ENCODE results near the gene CPS1. TPM values are rescaled to one million over a fixed set of nuclear protein-coding genes. Genes with fewer than 3 reads are reported as not detected.

CPS1 gene
- total RNA-seq, 1 experiment from 2014 or later = 14.2 TPM

DNA sequence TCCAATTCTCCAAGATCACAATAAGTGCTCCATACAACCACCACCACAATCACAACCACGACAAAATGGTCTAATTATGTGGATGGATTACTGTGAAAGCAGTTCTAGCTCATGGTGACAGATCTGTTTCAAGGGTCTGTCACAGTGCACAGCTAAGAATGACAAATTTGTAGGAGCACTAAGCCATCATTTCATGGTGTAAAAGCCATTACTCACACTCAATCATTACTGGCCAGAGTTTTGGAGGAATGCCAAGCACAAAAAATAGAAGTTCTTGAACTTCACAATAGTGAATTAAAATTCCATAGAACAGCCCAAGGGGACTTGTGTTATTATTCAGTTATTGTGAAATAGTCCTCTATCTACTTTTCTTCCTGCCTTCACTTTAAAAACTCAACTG lies 2.3 kb downstream of the CPS1 start:
- H3K79me2 ChIP-seq (ENCODE audit: insufficient read depth, low read length) = no peaks in the 10 kb centered on the region
- no peak overlapping the region for H2BK20ac ChIP-seq (ENCODE audit: low read depth, low read length, poor library complexity, severe bottlenecking)
- H2BK5ac ChIP-seq (ENCODE audit: insufficient read length, low read length) = no peak overlapping the region
- H3K36me3 Mint-ChIP-seq (ENCODE audit: insufficient read depth in 1 of 3, low read depth in 3 of 3) = no peaks in the 10 kb centered on the region
- H3K4me2 ChIP-seq (ENCODE audit: insufficient read depth, insufficient read length, low read length) = no peak overlapping the region
- no peak overlapping the region for H3K14ac ChIP-seq (ENCODE audit: insufficient read depth, low read length)
- H3K4me1 Mint-ChIP-seq = peaks cover 22 to 24% of the 10 kb centered on the region in 2 experiments
- H4K5ac ChIP-seq (ENCODE audit: insufficient read length, low read depth, low read length) = no peak overlapping the region
- no peak overlapping the region for H3T11ph ChIP-seq (ENCODE audit: low read length)
- H3K9ac ChIP-seq (ENCODE audit: extremely low read depth, insufficient read length, low read length) = no peak overlapping the region
- WGBS (ENCODE audit: extremely low coverage, insufficient read length, low lambda C conversion rate) = no CpG with 5 or more reads among the region's 1 CpG
- H3K23ac ChIP-seq (ENCODE audit: insufficient read length, low read depth, low read length) = no peak overlapping the region
- no peak overlapping the region for H3K4ac ChIP-seq (ENCODE audit: low read depth, low read length)
- no peak overlapping the region for H2BK15ac ChIP-seq (ENCODE audit: low read depth, low read length)
- H2BK12ac ChIP-seq (ENCODE audit: insufficient read length, low read depth, low read length) = no peak overlapping the region
- H2AFZ ChIP-seq (ENCODE audit: low read length) = no peak overlapping the region
- H3K27me3 ChIP-seq (ENCODE audit: insufficient read depth, low read length) = no peaks in the 10 kb centered on the region
- H3K56ac ChIP-seq (ENCODE audit: insufficient read length, low read depth, low read length) = no peak overlapping the region
- no peaks in the 10 kb centered on the region for H3K9me3 ChIP-seq (ENCODE audit: control insufficient read depth, low read depth, low read length)
- TF ChIP-seq CTCF (conservative IDR thresholded peaks at IDR 0.05) = no peak
- no peaks in the 10 kb centered on the region for H3K9me3 Mint-ChIP-seq
- no peak overlapping the region for H2BK120ac ChIP-seq (ENCODE audit: low read depth, low read length, poor library complexity, severe bottlenecking)
- H3K27ac Mint-ChIP-seq = no peak overlapping the region; a peak in 1 of 7 replicates
- no peaks in the 10 kb centered on the region for H3K23me2 ChIP-seq (ENCODE audit: insufficient read length, low read depth, low read length, poor library complexity, severe bottlenecking)
- peaks cover 2% of the 10 kb centered on the region; the same call in 1 of the 2 replicates for H3K4me1 ChIP-seq (ENCODE audit: insufficient read depth, low read length)
- no peaks in the 10 kb centered on the region for H3K79me1 ChIP-seq (ENCODE audit: insufficient read depth, low read depth, low read length, poor library complexity, severe bottlenecking)
- H4K91ac ChIP-seq (ENCODE audit: insufficient read length, low read depth, low read length) = no peak overlapping the region
- no peak for DNase-seq
- H4K20me1 ChIP-seq (ENCODE audit: control insufficient read depth, insufficient read depth, insufficient read length) = no peaks in the 10 kb centered on the region
- H3K18ac ChIP-seq (ENCODE audit: insufficient read length, low read depth, low read length) = no peak overlapping the region
- H3K4me3 Mint-ChIP-seq = no peak overlapping the region
- no peaks in the 10 kb centered on the region for H3K27me3 Mint-ChIP-seq (ENCODE audit: low read depth)
- H4K8ac ChIP-seq (replicated peaks; ENCODE audit: insufficient read length, low read depth, low read length) = no peak overlapping the region
- H2AK5ac ChIP-seq (ENCODE audit: insufficient read length, low read length) = no peak overlapping the region
- H3K27ac ChIP-seq (ENCODE audit: insufficient read length, low read depth, low read length) = no peak overlapping the region

Measured in H9 (cell line).